Uterus (tissue), 2 donors: ENCODE results near the gene RNF187.

ENCODE experiments used
- CTCF ChIP-seq, 4 experiments: fragments of 200-600 bp in 2 of 4; fragments of 450-650 bp in 2 of 4; sonication (generic) in 2 of 4; IDR thresholded peaks; one replicate each; pipeline ENCODE4 v1.5.1; 2016 to 2019; ENCODE audit warnings: antibody characterized with exemption in 4 of 4, mild to moderate bottlenecking in 2 of 4, moderate library complexity in 1 of 4
- POLR2A ChIP-seq, 2 donors: fragments of 450-650 bp; IDR thresholded peaks; one replicate each; pipeline ENCODE4 v1.6.1; 2016; ENCODE audit warnings: antibody characterized with exemption in 2 of 2, mild to moderate bottlenecking in 1 of 2, moderate library complexity in 1 of 2

- TF ChIP-seq CTCF (IDR thresholded peaks at IDR 0.05) (no peak), POLR2A (IDR thresholded peaks at IDR 0.05) (no peak)
Observed at GRCh38 chr1:228463009-228463558, 24.1 kb upstream of the RNF187 start.
